Measurements from ENCODE around the gene MCF2L.
"Not testable (repeated sequence)": the region's sequence is repeated elsewhere in the genome, so short reads cannot be mapped to it uniquely, and the experiment has no call there.

MCF2L gene

GRCh38 chr13:113018676-113019465 is 49.9 kb downstream of the MCF2L start:
- no peak for ATAC-seq

DNA sequence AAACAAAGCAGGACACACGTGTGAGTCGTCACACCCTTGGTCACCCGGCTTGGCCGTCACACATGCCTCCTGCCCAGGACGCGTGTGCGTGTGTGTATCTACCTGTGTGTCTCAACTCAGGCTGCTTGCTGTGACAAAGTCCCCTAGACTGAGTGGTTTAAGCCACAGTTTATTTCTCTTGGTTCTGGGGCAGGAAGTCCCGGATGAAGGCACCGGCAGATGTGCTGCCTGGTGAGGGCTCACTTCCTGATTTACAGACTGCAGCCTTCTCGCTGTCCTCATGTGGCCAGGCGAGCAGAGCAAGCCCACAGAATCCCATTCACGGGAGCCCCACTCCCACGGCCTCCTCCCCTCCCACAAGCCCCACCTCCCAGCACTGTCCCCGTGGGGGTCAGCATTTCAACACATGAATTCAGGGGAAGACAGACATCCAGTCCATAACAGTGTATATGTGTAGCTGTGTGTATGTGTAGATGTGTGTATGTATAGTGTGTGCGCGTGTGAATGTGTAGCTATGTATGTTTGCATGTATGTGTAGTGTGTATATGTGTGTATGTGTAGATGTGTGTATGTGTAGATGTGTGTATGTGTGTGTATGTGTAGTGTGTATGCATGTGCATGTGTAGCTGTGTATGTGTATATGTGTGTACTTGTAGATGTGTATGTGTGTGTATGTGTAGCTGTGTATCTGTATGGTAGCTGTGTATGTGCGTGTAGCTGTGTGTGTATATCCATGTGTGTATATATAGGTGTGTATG is 51.5 kb downstream of the MCF2L start:
- ATAC-seq, result no peak

GRCh38 chr13:113021391-113021790 is 52.4 kb downstream of the MCF2L start:
- no peak for ATAC-seq

DNA sequence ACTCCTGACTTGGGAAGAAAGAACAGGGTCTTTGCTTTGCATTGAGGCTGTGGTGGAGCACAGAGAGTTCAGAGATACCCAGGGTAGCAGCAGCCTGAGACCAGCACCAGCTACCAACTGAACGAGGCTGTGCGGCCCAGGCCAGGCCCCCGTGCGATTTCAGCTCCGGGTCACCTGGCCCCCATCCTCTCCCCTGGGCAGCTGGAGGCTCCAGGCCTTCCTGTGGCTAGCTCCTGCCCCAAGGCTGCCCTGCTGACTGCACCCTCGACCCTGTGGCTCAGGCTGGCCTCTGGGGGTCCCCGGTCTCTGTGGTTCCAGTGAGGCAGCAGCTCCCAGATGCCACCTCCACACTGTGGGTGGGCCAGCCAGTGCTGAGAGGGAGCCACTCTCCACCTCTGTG is 52.8 kb downstream of the MCF2L start:
- no peak for ATAC-seq

GRCh38 chr13:113022391-113022744 is 53.4 kb downstream of the MCF2L start:
- ATAC-seq, result no peak

GRCh38 chr13:113022745-113023574 is 53.9 kb downstream of the MCF2L start:
- ATAC-seq, result no peak

DNA sequence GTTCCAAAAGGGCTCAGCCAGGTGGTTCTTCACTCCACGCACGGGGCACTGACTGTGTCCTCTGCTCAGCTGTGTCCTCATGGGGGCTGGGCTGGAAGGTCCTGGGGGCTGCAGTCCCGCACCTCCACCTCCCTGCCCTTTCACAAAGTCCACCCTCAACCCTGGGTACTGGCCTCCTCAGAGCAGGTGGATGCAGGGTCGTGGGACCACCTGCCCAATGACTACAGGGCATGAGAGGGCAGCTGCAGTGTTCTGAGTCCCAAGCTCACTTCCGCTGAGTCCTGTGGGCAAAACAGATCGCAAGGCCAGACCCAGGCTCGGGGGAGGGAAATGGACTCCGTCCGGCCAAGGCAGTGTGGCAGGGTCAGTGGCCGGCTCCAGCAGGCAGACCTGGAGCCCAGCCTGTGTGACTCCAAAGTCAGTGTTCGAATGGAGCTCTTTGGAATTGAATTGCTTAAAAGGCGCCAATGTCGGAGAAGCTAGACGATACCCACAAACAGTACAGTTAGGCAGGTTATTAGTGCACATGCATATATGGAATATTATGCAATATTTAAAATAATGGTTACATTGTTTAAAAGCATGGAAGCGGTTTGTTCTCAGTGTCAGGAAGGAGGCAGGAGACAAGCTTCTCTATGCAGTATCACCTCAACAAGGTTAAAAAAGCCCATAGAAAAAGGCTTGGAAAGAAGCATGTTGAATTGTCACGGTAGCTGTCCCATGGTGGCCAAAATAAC is 54.8 kb downstream of the MCF2L start:
- no peak for ATAC-seq

DNA sequence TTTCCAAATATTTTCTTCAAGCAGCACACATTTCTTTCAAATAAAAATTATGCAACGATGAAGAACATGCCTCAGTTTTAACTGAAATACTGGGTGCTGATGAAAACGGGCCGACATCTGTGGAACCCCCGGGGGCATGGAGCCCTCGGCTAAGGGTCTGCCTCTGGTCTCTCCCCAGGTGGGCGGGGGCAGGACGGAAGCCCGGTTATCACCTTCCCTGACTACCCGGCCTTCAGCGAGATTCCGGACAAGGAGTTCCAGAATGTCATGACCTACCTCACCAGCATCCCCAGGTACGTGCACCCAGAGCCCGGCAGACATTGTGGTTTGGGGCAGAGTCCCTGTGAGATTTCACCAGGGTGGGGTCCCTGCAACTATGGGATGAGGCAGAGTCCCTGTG is 55.5 kb downstream of the MCF2L start:
- ATAC-seq, result no peak

DNA sequence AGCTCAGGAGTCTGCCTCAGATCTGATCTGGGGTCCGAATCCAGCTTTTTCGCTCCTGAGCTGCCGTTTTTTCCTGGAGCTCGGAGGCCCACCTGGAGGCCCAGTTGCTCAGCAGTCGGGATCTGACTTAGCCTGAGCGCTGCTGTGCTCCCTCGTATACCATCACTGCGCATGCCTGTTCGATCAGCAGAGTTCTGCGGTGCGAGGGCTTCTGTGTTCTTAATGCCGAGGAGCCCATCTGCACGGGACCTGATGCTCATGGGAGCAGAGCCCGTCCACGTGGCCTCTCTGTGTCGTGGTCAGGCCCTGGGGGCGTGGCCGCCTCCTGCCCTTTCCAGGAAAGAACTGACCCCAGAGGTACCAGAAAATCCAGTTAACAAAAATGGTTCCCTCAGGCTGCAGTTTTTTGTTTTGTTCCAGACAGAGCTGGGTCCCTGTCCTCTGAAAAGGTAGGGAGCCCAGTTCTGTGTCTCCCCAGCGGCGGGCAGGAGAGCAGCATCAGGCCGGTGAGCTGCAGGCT is 57.4 kb downstream of the MCF2L start:
- no peak for ATAC-seq

DNA sequence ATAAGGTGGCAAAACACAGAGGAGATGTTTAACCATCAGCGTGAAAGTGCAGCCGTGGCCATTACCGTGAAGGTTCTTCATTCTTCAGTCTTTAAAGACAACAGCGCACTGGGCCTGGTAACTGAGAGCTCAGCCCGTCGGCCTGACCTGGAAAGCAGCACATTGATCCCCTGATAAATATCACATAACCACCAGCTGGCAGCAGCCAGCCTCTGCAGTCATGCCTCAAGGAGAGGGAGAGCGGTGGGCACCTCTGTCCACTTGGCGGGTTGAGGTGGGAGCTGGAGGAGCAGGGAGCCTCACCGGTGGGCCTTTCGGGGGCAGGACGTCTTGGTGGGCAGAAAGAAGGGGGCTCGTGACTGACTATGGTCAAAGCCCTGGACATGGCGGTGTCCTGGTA is 58.1 kb downstream of the MCF2L start:
- ATAC-seq, result no peak

DNA sequence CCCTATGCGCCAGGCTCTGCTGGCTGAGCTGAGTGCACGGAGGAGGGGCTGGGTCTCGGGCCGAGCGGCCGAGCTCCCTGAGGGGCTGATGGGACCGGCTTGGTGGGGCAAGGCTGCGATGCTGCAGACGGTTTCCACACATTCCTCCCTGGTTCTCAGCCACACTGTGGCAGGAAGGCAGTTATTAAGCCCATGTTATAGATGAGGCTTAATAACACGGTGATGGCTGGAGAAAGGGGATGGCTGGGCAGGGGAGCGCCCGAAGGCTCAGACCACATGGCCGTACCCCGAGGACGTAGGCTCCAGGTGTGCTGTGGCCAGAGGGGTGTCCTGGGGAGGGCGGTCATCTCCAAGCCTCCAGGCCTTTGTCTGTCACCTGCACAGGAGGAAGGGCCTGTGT is 58.6 kb downstream of the MCF2L start:
- ATAC-seq, result no peak

DNA sequence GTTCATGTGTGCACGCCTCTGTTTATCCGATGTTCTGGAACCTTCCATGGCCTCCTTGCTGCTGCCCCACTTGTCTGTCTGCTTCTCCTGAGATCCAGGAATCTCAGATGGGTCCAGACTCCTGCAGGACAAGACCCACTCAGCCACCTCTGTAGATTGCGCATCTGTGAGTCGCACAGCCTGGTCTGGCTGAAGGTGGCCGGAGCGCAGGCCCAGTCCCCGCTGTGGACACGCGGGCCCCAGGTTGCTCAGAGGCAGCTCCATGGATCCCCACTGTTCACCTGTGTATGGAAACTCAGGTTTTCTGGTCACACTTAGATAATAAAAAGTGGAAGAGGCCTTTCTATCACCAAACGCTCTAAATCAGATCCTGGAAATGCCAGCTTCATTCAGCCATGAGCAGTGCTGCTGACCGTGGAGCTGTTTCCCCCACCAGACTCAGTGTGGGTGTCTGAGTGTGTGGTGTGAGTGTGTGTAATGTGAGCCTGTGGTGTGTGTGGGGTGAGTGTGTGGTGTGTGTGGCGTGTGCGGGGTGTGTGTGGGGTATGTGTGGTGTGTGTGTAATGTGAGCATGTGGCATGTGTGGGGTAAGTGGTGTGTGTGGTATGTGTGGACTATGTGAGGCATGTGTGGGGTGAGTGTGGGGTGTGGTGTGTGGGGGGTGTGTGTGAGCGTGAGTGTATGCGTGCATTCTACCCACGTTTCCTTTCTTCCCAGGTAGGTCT is 59.5 kb downstream of the MCF2L start:
- ATAC-seq, result no peak

DNA sequence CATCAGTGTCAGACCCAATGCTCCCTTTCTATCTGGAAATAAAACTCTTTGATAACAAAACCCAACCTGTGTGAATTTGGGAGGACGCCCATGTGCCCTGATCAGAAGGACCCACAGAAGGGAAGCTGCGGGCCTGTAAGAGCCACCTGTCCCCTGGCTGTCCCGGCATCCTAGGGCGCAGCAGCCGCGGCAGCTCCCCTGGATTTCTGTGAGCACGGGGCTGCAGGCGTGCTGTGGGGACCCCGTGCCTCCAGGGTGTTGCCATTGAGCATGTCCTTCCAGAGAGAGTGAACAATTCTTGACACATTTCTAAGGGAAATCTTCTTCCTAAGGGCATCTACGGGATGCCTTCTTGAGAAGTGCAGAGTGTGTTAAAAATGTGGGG is 60.0 kb downstream of the MCF2L start:
- ATAC-seq, result no peak

- ATAC-seq, result no peak
These were observed 60.7 kb downstream of the MCF2L start for GRCh38 chr13:113029487-113030258.

DNA sequence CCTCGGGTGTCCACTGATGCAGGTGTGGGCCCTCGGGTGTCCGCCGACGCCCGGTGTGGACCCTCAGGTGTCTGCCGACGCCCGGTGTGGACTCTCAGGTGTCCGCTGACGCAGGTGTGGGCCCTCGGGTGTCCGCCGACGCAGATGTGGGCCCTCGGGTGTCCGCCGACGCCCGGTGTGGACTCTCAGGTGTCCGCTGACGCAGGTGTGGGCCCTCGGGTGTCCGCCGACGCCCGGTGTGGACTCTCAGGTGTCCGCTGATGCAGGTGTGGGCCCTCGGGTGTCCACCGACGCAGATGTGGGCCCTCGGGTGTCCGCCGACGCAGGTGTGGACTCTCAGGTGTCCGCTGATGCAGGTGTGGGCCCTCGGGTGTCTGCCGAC is 61.2 kb downstream of the MCF2L start:
- not testable (repeated sequence) for ATAC-seq

DNA sequence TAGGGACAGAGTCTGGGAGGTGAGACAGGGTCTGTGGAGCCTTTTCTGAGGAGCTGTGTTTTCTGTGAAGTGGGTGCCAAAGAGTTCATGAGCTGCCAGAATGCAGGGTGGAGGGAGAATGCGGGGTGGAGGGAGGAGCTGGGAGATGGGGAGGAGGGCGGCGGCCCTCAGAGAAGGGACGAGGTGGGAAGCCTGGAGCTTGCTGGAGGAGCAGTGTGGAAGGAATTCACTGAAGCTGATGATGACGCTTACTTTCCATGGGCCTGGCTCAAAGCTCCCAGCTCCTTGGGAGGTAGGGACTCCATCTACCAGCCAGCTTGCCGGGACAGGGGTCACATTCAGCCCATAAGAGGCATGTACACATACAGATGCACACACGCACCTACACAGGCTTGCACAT is 62.5 kb downstream of the MCF2L start:
- ATAC-seq, result no peak

- no peak for ATAC-seq
These were observed 63.3 kb downstream of the MCF2L start for GRCh38 chr13:113032291-113032690.

DNA sequence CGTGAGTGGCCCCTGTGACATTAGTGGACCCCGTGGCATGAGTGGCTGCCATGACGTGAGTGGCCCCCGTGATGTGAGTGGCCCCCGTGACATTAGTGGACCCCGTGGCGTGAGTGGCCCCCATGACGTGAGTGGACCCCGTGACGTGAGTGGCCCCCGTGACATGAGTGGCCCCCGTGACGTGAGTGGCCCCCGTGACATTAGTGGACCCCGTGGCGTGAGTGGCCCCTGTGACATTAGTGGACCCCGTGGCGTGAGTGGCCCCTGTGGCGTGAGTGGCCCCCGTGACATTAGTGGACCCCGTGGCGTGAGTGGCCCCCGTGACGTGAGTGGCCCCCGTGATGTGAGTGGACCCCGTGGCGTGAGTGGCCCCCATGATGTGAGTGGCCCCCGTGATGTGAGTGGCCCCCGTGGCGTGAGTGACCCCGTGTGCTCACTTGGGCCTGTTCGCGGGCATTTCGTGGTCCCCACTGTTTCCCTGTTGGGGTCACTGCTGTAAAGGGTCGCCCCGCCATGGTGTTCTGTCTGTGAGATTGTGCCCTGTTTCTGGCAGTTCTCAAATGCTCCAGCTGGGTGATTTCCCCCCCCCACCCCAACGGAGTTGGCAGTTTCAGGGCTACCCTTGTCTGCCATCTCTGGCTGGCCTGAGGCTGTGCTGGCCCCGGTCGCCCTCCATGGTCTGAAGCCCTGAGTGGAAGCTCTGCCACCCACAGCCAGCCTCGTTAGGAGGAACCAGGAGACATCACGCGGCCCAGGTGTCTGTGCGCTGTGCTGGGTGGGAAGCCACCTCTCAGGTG is 64.2 kb downstream of the MCF2L start:
- ATAC-seq, result no peak

GRCh38 chr13:113034451-113035212 is 65.6 kb downstream of the MCF2L start:
- ATAC-seq, result no peak
